Measurements from ENCODE around the gene SLC25A21. TPM values are rescaled to one million over a fixed set of nuclear protein-coding genes. Genes with fewer than 3 reads are reported as not detected.

SLC25A21 gene
- total RNA-seq, 4 donors from 2014 or later = 0.08 to 0.29 TPM; not detected in 2

- TF ChIP-seq POLR2A (IDR thresholded peaks at IDR 0.05) (no peak), CTCF (IDR thresholded peaks at IDR 0.05) (no peak)
- H3K4me3 ChIP-seq (ENCODE audit: low read depth, poor library complexity, severe bottlenecking) = no peak overlapping the region
- 78 to 87% methylated on average over 1 of the region's 1 CpG for WGBS, 2 donors
- DNase-seq (ENCODE audit: low spot score in 2 of 2) = no peak
- intact Hi-C loops (cut with DNase I; ENCODE audit: low total_unique reads) = loop anchor here (10.0 kb wide), 1 partner anchor 1067 kb away; no protein-coding TSS in a partner anchor
Observed at GRCh38 chr14:36797634-36798033, 374.8 kb downstream of the SLC25A21 start.

GRCh38 chr14:36791402-36791801, 381.0 kb downstream of the SLC25A21 start:
- whole genome bisulfite sequencing, 2 donors = 88 to 89% methylated on average over 1 of the region's 1 CpG
- intact Hi-C loops (cut with DNase I; ENCODE audit: low total_unique reads) = loop anchor here (10.0 kb wide), 1 partner anchor 1073 kb away; no protein-coding TSS in a partner anchor
- TF ChIP-seq CTCF (IDR thresholded peaks at IDR 0.05) (no peak), POLR2A (IDR thresholded peaks at IDR 0.05) (no peak)
- DNase-seq (ENCODE audit: low spot score in 2 of 2) = no peak
- H3K4me3 ChIP-seq (ENCODE audit: low read depth, poor library complexity, severe bottlenecking) = no peak overlapping the region

GRCh38 chr14:36785511-36785910, 386.9 kb downstream of the SLC25A21 start:
- no peak for DNase-seq (ENCODE audit: low spot score in 2 of 2)
- H3K4me3 ChIP-seq (ENCODE audit: low read depth, poor library complexity, severe bottlenecking) = no peak overlapping the region
- WGBS, 2 donors = 68 to 88% methylated on average over 1 of the region's 1 CpG
- intact Hi-C loops (cut with DNase I; ENCODE audit: low total_unique reads) = no loop called here
- TF ChIP-seq CTCF (IDR thresholded peaks at IDR 0.05) (no peak), POLR2A (IDR thresholded peaks at IDR 0.05) (no peak)

- H3K4me3 ChIP-seq (ENCODE audit: low read depth, poor library complexity, severe bottlenecking) = no peak overlapping the region
- 91 to 94% methylated on average over 1 of the region's 1 CpG for WGBS, 2 donors
- TF ChIP-seq CTCF (IDR thresholded peaks at IDR 0.05) = no peak
- TF ChIP-seq POLR2A (IDR thresholded peaks at IDR 0.05) = no peak
- DNase-seq (ENCODE audit: low spot score in 2 of 2) = no peak
- intact Hi-C loops (cut with DNase I; ENCODE audit: low total_unique reads) = no loop called here
Observed at GRCh38 chr14:36784541-36784940, 387.9 kb downstream of the SLC25A21 start.

GRCh38 chr14:36781897-36782296, 390.5 kb downstream of the SLC25A21 start:
- 86 to 92% methylated on average over 2 of the region's 2 CpGs for WGBS, 2 donors
- intact Hi-C loops (cut with DNase I; ENCODE audit: low total_unique reads) = no loop called here
- DNase-seq (ENCODE audit: low spot score in 2 of 2) = no peak

More at GRCh38 chr14:36781897-36782296, 390.5 kb downstream of the SLC25A21 start:
- TF ChIP-seq CTCF (IDR thresholded peaks at IDR 0.05) = no peak
- TF ChIP-seq POLR2A (IDR thresholded peaks at IDR 0.05) = no peak
- H3K4me3 ChIP-seq (ENCODE audit: low read depth, poor library complexity, severe bottlenecking) = no peak overlapping the region

Measured in lower leg skin (tissue), 4 donors.